Activated naive CD4-positive, alpha-beta T cell treated with anti-CD3 and anti-CD28 coated beads, Interleukin-2, amount 50 U/mL, for 72 hours (primary cell): ENCODE results near the gene TRIM8. TPM values are rescaled to one million over a fixed set of nuclear protein-coding genes. Genes with fewer than 3 reads are reported as not detected.

Experiments
- ATAC-seq, 2 donors: fragments of 150-1000 bp; cut with Tn5 transposase; 2 replicates each; pipeline ENCODE4 v1.10.0; 2021; ENCODE audit warnings: mild to moderate bottlenecking in 2 of 2, moderate library complexity in 2 of 2
- DNase-seq, 2 donors: peaks; one replicate each; pipeline ENCODE4 v3.0.0; 2021 to 2022; ENCODE audit warnings: low spot score in 2 of 2
- H3K27ac Mint-ChIP-seq, 2 donors: one replicate each; pipeline ENCODE4 v1.8.0; 2022; ENCODE audit warnings: mild to moderate bottlenecking in 2 of 2, mixed read lengths in 2 of 2
- H3K36me3 Mint-ChIP-seq, 2 donors: one replicate each; pipeline ENCODE4 v1.8.0; 2022; ENCODE audit warnings: mixed read lengths in 2 of 2
- H3K9me3 Mint-ChIP-seq, 2 donors: one replicate each; pipeline ENCODE4 v1.8.0; 2022; ENCODE audit warnings: mixed read lengths in 2 of 2
- total RNA-seq, 2 donors: library from RNA; stranded (reverse); gene quantifications; one replicate each; pipeline ENCODE4 v1.2.3, GENCODE V29; 2022

Gene TRIM8
- total RNA-seq, 2 donors from 2014 or later: 22.9 to 47.3 TPM

DNA sequence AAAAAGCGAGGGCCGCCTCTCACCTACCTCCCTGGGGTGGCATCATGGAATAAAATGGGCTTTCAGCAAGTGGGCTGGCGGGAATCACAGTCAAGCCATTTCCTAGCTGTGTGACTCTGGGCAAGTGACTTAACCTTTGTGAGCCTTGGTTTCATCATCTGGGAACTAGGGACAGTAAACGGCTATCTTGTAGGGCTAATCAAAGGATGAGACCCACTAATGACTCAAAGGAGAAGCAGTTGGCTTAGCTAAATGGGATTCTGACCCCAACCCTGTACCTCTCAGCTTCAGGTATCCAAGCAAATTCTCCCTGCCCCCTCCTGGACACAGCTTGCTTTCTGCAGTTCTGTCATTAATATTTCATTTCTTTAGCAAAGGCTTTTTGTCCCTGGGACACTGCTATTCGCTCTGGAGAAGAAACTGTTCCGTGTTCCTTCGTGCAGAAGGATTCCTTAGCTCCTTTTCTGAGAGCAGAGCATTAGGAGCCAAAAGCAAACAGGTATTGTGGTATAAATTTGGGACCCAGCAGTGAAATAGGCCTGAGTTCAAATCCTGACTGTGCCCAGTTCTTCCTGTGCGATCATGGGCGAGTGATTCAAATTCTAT lies 25.9 kb downstream of the TRIM8 start:
- DNase-seq (no peak), ATAC-seq (no peak)
- Mint-ChIP-seq H3K27ac (peak overlapping the region in 1 of 2 donors; percentile 36), H3K9me3 (no peaks in the 10 kb centered on the region), H3K36me3 (no peaks in the 10 kb centered on the region)

DNA sequence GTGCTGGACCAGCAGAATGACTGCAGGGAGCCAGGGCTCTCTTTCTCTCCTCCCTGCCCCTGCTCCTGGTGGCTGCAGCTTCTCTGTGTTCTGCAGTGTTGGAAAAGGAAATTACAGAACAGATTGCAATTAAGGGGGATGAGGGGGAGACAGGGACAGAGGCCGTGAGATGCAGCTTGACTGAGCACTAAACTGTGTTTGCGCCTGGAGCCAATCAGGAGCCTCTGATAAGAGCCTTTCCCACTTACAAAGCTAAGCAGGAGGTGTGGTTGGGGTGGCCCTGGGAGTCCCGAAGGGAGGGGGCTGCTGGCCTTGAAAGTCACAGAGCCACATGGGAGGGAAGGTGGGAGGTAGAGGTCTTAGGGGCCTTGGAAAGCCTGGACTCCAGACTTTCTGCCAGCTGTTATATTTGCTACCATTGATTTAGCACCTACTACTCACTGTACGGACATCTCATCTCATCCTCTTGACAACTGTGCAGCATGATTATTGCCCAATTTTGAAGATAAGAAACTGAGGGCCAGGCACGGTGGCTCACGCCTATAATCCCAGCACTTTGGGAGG lies 26.7 kb downstream of the TRIM8 start:
- no peak for ATAC-seq
- no peak for DNase-seq
- peak overlapping the region in 1 of 2 donors; percentile 36 for H3K27ac Mint-ChIP-seq
- H3K36me3 Mint-ChIP-seq: no peaks in the 10 kb centered on the region
- H3K9me3 Mint-ChIP-seq: no peaks in the 10 kb centered on the region

DNA sequence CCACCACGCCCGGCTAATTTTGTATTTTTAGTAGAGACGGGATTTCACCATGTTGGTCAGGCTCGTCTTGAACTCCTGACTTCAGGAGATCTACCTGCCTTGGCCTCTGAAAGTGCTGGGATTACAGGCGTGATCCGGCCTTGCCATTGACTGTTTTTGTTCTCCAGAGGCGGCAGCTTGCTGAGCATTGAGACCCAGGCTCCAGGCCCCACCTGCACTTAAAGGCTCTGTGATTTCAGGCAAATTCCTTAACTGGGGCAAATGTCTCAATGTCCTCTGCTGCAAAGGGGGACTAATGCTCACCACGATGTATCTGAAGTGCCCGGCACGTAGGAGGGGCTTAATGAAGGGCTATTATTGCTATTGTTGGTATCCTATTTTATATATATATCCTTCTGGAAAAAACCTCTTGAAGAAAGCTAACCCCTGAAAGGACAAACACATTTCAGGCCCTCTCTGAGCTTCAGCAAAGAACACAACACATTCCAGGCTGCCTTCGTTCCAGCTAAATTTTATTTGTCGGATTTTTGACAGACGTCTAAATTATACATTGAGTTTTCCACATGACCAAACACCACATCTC lies 29.0 kb downstream of the TRIM8 start:
- Mint-ChIP-seq H3K36me3 (no peaks in the 10 kb centered on the region), H3K27ac (peak overlapping the region; percentile 26 to 46), H3K9me3 (no peaks in the 10 kb centered on the region)
- DNase-seq (no peak), ATAC-seq (no peak)

DNA sequence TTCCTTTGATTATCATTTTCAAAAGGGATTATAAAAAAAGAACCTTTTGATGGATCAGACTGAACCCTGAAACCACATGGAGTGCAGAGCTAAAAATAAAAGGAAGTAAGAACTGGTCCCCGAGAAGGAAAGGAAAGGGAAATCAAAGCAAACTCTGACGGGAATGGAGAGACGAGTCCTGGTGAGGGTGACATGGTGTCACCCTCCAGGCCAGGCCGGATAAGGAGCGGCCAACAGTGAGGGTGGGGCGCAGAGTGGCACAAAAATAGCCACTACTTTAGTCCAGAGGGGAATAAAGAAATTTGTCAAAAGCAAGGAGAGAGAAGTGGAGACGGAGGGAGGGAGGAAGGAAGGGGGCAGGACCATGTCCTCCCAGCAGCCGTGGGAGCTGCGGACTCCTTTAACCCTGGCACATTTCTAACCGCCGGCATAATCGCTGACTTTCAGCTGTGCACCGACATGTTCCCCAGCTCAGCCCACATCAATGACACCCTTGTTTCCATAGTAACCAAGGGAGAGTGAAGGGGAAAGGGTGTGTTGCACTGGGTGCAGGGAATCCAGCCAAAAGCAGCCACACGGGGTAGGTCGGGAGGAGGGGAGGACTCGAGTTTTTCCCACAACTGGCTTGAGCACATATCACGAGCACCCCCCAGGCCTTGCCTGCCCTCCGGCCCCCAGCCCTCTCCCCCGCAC lies 29.7 kb downstream of the TRIM8 start:
- H3K9me3 Mint-ChIP-seq: no peaks in the 10 kb centered on the region
- ATAC-seq (peak; percentile 92), DNase-seq (peak; percentile 59 to 68)
- no peaks in the 10 kb centered on the region for H3K36me3 Mint-ChIP-seq
- H3K27ac Mint-ChIP-seq: peak overlapping the region; percentile 26 to 46

- ATAC-seq: peak; percentile 24 to 30
- Mint-ChIP-seq H3K9me3 (no peaks in the 10 kb centered on the region), H3K36me3 (no peaks in the 10 kb centered on the region), H3K27ac (no peak overlapping the region)
- no peak for DNase-seq
Observed at GRCh38 chr10:102674566-102674965, 30.3 kb downstream of the TRIM8 start.

DNA sequence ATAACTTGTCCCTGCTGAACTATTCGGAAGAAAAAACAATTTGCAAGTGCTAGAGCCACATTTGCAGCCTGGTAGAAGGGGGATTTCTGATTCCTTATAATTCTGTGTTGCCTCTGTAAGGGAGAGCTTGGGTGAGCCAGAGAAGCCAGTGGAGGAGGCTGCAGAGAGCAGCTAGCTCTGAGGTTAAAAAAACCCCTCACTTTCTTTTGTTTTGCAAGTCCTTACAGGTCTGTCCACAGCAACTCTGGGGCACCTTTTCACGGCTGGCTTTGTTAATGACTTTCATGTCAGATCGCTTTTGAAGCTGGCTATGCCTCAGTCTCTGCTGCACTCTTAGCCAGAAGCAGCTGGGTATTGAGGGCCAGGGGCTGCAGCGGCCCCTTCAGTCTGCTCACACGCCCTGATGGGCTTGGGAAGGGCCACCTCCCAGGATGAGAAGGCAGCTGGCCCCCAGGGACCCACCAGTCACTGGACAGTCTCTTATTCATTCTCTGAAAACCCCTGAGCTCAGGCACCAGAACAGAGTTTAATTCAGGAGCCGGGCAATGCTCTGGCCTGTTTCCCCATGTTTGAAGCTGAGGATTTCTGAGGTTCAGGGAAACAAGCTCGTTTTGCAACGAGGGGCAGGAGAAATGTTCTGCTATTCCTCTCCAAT lies 30.9 kb downstream of the TRIM8 start:
- Mint-ChIP-seq H3K9me3 (no peaks in the 10 kb centered on the region), H3K27ac (no peak overlapping the region), H3K36me3 (no peaks in the 10 kb centered on the region)
- no peak for ATAC-seq
- no peak for DNase-seq

DNA sequence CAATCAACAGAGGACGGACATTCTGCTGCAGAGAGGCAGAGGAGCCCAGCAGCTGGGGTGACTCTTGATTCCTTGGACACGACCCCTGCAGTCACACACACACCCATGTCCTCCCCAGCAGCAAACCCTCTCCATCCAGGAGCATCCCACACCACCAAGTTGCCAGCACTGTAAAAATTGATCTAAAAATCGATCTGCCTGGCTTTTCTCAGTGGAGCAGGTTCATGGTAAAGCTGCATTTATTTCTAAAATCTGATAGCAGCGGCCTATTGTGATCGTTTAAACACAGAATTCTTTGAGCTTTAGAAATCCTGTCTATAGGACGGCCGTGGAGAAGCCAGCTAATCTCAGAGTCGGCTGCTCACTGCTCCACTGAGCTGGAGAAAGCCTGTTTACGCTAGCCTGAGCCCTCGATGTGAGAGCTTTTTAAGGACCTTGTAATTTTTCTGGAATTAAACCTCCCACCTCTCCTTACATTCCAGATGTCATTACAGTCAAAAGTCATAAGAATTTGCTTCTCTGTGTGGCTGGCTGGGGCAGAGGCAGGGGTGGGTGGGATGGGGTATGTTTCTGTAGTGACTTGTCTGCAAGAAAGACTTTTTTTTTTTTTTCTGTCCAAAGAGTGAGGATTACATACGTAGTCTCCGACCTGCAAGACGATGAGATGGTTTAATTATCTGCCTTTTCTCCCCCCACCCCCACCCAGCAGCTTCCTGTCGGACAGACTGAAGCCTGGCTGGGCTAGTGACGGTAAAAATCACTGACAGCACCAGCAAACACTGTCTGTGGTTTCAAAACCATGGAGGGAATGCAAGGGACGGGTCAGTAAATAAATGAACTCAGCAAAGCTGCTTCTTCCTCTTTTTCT lies 31.6 kb downstream of the TRIM8 start:
- no peak for DNase-seq
- ATAC-seq: no peak
- no peaks in the 10 kb centered on the region for H3K9me3 Mint-ChIP-seq
- H3K36me3 Mint-ChIP-seq: no peaks in the 10 kb centered on the region
- H3K27ac Mint-ChIP-seq: no peak overlapping the region

GRCh38 chr10:102676534-102677315 lies 32.4 kb downstream of the TRIM8 start:
- no peak for DNase-seq
- ATAC-seq: no peak
- Mint-ChIP-seq H3K9me3 (no peaks in the 10 kb centered on the region), H3K27ac (no peak overlapping the region), H3K36me3 (no peaks in the 10 kb centered on the region)

DNA sequence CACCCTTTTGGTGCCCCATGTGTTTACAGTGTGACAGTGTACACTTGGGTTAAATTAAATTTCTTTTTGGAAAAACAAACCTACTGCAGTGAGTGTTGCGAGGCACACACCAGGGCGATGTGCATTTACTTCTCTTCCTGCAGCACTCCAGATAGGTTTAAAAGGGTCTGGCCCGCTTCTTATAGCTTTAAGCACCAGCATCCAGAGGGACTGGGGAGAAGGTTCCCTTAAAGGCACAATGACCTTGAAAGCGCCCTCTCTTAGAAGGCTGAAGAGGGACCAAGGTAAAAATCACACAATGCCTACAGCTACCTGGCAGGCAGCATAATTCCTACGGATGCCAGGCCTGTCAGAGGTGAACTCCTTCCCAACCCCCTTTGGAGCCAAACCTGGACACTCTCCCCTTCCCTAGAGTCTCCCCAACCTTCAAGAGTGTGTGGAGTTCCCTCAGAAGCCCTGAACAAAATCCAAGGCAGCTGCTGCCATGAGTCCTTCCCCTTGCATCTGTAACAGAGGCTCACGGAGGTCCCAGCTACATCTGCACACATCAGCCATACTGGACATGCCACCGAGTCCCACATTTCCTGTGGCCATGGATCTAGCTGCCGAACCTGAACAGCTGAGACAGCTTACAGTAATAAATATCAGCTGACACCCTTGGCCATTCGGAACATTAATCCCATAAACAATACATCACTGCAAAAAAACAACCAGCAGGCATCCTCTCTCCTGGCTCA lies 33.2 kb downstream of the TRIM8 start:
- no peaks in the 10 kb centered on the region for H3K9me3 Mint-ChIP-seq
- H3K27ac Mint-ChIP-seq: peak overlapping the region in 1 of 2 donors; percentile 46
- H3K36me3 Mint-ChIP-seq: no peaks in the 10 kb centered on the region
- ATAC-seq (no peak), DNase-seq (no peak)

DNA sequence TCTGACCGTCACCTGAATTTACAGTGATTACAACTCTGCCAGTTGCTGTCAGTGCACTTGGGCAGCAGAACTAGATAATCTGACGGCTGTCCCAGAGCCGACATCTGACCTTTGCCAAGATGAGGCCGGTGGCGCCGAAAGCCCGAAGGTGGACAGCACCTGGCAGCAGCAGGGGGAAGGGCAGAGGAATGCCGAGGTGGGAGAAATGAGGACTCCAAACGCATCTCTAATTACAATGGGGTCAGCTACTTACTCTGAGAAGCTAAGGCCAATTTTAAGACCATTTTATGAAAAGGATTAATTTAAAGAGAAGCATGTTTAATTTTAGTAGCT lies 33.8 kb downstream of the TRIM8 start:
- ATAC-seq (no peak), DNase-seq (no peak)
- Mint-ChIP-seq H3K9me3 (no peaks in the 10 kb centered on the region), H3K36me3 (no peaks in the 10 kb centered on the region), H3K27ac (peak overlapping the region in 1 of 2 donors; percentile 46)

GRCh38 chr10:102678842-102679289 lies 34.6 kb downstream of the TRIM8 start:
- H3K27ac Mint-ChIP-seq: no peak overlapping the region
- peak in 1 of 2 donors; percentile 16 for ATAC-seq
- H3K36me3 Mint-ChIP-seq: no peaks in the 10 kb centered on the region
- no peak for DNase-seq
- no peaks in the 10 kb centered on the region for H3K9me3 Mint-ChIP-seq

GRCh38 chr10:102679596-102679995 lies 35.3 kb downstream of the TRIM8 start:
- DNase-seq (no peak), ATAC-seq (no peak)
- Mint-ChIP-seq H3K36me3 (no peaks in the 10 kb centered on the region), H3K9me3 (no peaks in the 10 kb centered on the region), H3K27ac (no peak overlapping the region)

GRCh38 chr10:102681696-102682095 lies 37.4 kb downstream of the TRIM8 start:
- H3K27ac Mint-ChIP-seq: no peak overlapping the region
- no peaks in the 10 kb centered on the region for H3K36me3 Mint-ChIP-seq
- no peaks in the 10 kb centered on the region for H3K9me3 Mint-ChIP-seq
- no peak for DNase-seq
- ATAC-seq: peak in 1 of 2 donors; percentile 7

DNA sequence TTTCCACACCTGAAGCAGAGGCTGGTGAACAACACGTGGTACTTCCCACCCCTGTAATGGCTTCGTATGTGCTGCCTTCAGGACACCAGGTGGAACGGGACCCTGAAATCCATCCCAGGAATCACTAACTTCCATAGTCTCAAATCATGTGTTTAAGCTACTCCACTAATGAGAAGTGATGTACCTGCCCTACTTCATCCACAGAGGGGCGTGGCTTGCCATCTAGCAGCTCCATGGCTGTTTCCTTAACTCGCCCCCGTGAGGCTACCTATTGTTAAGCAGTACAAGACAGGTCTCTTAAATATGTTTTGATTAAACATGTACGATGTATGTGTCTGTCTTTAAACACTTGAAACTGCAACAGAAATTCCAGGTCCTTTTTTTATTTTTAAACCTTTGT lies 38.1 kb downstream of the TRIM8 start:
- no peak for DNase-seq
- ATAC-seq: no peak
- H3K36me3 Mint-ChIP-seq: no peaks in the 10 kb centered on the region

DNA sequence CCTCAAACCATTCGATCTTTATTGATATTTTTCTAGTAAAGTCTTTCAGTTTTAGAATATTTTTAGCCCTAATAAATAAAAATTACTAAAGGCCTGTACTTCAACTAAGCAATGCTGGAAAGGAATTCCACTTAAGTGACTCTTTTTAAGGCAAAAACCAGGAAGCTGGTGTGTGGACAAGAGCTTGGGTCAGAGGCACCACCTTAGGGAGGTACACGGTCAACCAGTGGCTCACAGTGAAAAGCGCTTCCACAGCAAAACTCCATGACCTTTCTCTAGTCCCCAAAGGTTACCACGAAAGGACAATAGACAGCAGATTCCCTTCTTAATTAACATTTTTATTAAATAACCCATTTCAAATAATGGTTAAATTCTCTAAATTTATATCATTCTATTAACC lies 38.7 kb downstream of the TRIM8 start:
- no peak for DNase-seq
- H3K27ac Mint-ChIP-seq: no peak overlapping the region
- no peaks in the 10 kb centered on the region for H3K36me3 Mint-ChIP-seq
- ATAC-seq: no peak
- no peaks in the 10 kb centered on the region for H3K9me3 Mint-ChIP-seq

More for the DNA sequence above, 38.1 kb downstream of the TRIM8 start:
- H3K9me3 Mint-ChIP-seq: no peaks in the 10 kb centered on the region
- H3K27ac Mint-ChIP-seq: peak overlapping the region in 1 of 2 donors; percentile 29
